HT-29 (cell line): Measurements from ENCODE around the gene CCDC69. TPM values are rescaled to one million over a fixed set of nuclear protein-coding genes. Genes with fewer than 3 reads are reported as not detected.
A peak's percentile ranks its signal among the peaks of the same experiment; 100 is the strongest.
"Not testable (repeated sequence)": the region's sequence is repeated elsewhere in the genome, so short reads cannot be mapped to it uniquely, and the experiment has no call there.

ENCODE experiments used
- DNase-seq: peaks from one replicate; pipeline ENCODE4 v3.0.0-alpha.2; 2015; ENCODE audit warnings: low spot score
- total RNA-seq: library from RNA; depleted of rRNA; stranded (reverse); fragments of >200 nt; shearing (Covaris generic); gene quantifications from 2 replicates; pipeline ENCODE4 v1.2.3, GENCODE V29; 2014; rRNA removed

Gene CCDC69
- total RNA-seq = 0.33 and 0.50 TPM in 2 replicates

DNA sequence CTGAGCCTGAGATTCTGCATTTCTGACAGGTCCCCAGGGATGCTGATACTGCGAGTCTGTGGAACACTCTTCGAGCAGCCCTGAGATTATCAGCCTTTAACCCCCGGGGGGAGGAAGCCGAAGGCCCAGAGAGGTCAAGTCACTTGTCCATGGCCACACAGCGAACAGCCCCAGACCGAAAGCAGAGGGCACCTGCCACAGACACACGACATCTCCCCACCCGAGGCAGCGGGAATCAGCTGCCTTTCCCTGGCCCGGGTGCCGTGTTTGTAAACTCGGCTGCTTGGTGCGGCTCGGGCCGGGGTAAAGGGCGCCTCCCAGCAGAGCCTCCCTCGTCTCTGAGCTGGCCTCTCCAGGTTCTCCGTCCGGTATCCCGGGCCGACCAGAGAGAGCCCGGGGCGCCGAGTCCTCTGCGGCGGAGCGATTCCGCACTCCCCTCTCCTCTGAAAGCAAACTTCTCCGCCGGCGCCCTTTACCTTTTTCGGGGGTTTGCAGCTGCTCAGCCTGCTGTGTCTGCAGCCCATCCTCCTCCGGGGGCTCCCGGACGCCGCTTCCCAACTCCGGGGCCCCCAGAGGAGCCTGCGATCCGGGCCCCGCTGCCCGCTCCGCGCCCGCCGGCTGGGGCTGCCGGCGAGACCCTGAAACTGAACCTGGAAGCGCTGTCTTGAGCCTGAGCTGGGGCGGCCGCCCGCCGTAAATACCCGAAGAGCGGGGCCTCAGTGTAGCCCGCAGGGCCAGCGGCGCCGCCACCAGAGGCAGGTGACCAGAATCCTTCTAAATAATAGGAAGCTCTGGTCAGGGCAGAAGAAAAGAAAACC is at the start of gene CCDC69:
Gene CCDC69, minus strand, starts transcription at position 646 of the 818 bp plus-strand sequence. Its CDS starts 122 bp downstream, at position 524.
- DNase-seq = peak; percentile 63

DNA sequence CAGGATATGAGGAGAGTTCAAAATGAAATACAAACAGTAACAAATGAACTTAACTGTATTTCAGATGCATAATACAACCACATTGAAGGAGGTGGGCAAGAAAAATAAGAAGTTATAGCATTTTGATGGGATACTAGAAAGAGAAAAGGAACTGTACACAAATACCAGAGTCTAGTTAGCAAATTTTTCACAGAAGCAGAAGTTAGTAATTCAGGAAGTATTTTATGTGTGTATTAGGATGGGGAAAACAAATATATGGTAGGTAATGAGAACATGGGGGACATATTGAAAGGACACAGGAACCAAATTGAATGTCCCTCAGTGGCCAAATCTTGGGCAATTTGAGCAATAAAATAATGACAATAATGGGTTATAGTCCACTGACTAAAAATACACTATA is 47.4 kb upstream of the CCDC69 start:
- no peak for DNase-seq

DNA sequence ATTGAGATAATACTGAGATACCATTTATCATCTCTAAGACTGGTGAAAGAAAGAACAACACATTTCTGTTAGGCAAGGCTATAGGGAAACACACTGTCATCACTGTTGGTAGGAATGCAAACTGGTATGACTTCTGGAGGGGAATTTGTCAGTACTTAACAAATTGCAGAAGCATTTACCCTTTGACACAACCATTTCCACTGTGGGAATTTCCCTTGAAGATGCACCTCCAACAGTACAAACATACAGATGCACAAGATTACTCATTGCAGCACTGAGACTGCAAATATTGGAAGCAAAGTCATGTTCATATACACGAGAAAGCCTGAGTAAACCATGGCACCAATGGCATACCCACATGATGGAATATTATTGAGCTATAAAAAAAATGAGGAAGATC is 46.7 kb upstream of the CCDC69 start:
- DNase-seq = no peak

GRCh38 chr5:151267491-151268260 is 43.8 kb upstream of the CCDC69 start:
- no peak for DNase-seq

- DNase-seq = peak; percentile 28
These were observed 40.2 kb upstream of the CCDC69 start for GRCh38 chr5:151264113-151264512.

DNA sequence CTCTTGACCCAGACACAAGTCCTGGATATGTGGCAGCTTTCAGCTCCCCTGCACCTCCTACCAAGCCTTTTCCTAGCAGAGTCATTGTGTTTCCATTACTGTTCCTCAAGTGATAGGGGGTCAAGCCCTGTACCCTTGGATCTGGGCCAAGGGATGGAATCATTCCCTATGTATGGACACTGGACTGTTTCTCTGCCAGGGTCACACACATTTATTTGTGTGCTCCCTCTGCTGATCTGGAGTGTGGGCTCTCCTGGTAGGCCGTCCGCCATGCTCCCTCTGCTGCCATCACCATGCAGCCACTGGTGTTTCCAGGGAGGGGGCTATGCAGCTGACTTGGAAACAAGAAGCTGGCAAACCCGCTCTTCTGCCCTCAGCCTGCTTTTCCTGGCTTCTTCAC is 38.6 kb upstream of the CCDC69 start:
- DNase-seq = no peak

DNA sequence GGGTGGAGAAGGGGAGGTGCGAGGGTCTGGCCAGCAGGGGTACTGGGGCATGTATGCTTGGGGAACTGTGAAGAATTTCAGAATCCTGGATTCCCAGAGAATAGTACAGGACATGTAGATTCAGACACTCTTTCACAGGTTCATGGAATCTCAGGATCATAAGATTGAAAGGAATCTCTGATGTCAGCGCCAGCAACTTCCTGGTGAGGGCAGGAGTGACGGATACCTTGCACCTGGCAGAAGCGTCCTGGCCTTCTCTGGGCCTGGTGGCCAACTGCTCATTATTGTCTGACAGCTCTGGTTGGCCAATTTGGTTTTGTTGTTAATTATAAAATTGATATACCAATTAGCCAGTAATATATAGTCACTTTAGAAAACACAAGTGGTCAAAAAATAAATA is 36.0 kb upstream of the CCDC69 start:
- DNase-seq = no peak

DNA sequence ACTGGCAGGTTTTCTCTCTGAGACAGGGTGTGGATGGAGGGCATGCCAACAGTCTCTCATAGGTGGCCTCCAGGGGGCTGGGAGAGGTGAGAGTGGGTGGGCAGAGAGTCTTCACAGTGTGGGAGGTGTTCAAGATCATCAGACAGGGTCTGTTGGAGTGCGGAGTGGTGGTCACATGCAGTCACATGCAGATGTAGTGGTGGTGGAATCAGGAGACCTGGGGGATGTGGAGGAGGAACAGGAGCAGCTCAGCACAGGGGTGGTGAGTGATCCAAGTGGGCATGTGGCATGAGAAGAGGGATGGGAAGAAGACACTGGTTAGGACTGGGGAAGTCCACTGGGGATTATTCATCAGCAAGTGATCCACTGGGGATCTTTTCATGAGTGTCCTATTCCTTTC is 34.9 kb upstream of the CCDC69 start:
- DNase-seq = no peak

- no peak for DNase-seq
These were observed 34.3 kb upstream of the CCDC69 start for GRCh38 chr5:151258201-151258611.

- DNase-seq = no peak
These were observed 33.9 kb upstream of the CCDC69 start for GRCh38 chr5:151257731-151258181.

GRCh38 chr5:151255621-151256286 is 31.9 kb upstream of the CCDC69 start:
- no peak for DNase-seq

GRCh38 chr5:151254990-151255389 is 31.1 kb upstream of the CCDC69 start:
- DNase-seq = not testable (repeated sequence)

GRCh38 chr5:151254556-151254955 is 30.7 kb upstream of the CCDC69 start:
- DNase-seq = no peak

DNA sequence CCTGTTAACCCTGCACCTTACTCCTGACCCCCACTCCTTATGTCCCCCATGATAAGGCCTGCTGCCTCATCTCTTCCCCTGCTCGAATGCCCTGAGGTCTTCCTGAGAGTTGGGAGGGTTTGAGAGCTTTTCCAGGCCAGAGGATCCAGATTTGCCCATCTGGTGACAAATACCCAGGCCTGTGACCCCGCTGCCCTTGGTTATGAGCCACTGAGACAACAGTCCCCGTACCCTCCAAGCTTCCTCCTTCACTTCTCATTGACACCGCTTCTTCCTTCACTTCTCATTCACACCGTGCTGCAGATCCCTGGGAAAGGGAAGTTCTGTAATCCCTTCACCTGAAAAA is 29.7 kb upstream of the CCDC69 start:
- no peak for DNase-seq

DNA sequence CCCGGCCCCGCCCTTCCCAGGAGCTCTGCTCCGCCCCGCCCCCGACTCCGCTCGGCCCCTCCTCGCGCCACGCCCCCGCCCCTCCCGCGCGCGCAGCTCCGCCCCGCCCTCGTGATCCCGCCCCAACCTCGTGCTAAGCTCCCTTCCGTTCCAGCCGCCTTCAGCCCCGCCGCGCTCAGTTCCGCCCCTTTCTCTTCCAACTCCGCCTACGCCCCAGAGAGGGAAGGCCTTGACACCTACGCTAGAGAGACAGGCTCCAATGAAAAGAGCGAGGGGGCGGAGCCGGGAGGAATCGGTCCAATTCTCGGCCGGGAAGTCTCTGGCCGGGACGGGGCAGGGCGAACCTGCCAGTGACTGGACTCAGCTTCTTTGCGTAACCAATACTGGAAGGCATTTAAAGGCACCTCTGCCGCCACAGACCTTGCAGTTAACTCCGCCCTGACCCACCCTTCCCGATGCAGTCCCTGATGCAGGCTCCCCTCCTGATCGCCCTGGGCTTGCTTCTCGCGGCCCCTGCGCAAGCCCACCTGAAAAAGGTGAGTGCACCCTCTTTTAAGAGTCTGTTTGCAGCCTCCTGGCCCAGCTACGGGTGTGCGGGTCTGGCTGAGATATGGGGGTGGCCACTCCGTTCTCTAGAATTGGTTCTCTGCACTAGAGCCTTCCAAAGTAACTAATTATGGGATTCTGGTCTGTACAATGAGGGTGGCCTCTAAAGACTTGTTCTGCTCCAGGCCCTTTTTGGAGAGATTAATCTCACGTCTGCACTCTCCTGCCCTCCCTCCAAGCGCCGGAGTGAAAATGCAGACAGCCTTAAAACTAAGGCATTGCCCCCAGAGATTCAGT is 29.1 kb upstream of the CCDC69 start, which contains the start of gene GM2A:
Gene GM2A, plus strand, starts transcription at position 424 of the 843 bp plus-strand sequence. Its CDS starts 32 bp downstream, at position 456.
- peak; percentile 99 for DNase-seq

- DNase-seq = no peak
These were observed 27.7 kb upstream of the CCDC69 start for GRCh38 chr5:151251621-151252020.

GRCh38 chr5:151251001-151251551 is 27.2 kb upstream of the CCDC69 start:
- no peak for DNase-seq

DNA sequence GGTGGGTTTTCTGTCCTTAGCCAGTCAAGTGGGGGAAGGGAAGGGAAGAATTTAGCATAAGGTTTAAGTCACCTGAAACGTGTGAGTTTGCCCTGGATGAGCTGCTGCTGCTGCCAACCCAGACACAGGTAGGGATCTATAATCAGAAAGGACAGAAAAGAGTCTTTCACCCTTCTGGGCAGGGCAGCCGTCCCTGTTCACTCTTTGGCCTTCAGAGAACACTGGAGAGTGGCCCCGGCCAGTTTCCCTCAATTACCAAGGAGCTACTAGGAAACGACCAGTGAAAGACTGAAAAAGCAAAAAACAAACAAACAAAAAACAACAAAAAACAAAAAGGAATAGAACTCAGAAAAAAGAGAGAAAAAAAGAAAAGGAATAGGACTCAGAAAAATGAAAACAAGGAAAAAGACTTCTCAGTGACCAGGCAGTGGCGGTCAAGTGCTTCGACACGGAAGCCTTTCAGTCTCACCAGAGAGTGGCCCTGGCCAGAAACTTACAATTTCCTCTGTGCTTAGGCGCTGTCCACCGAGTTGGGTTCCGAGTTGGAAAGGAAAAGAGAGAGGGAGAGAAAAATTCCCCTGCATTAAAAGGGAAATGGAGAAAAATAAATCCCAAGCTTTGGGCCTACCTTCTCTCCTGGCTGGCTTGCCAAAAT is 26.6 kb upstream of the CCDC69 start:
- no peak for DNase-seq

GRCh38 chr5:151249281-151249680 is 25.4 kb upstream of the CCDC69 start:
- DNase-seq = no peak

GRCh38 chr5:151248651-151249050 is 24.8 kb upstream of the CCDC69 start:
- no peak for DNase-seq
